NCI-H146 (cell line): ENCODE results near the gene SYNE2.
"Not testable (repeated sequence)": the region's sequence is repeated elsewhere in the genome, so short reads cannot be mapped to it uniquely, and the experiment has no call there.

Source experiments
- DNase-seq: peaks from one replicate; lab custom pipeline; 2025; lab: John Stamatoyannopoulos, UW

The SYNE2 gene

GRCh38 chr14:63852817-63853731 is at the start of gene SYNE2:
Gene SYNE2 (plus strand): TSS chr14:63853004. CDS start chr14:63909149, 56,145 bp downstream.
- DNase-seq = peak; percentile 71

- DNase-seq = not testable (repeated sequence)
These were observed 49.5 kb upstream of the SYNE2 start for GRCh38 chr14:63803221-63803791.

- DNase-seq = not testable (repeated sequence)
These were observed 46.7 kb upstream of the SYNE2 start for GRCh38 chr14:63806064-63806463.

GRCh38 chr14:63811692-63812091 is 41.1 kb upstream of the SYNE2 start:
- not testable (repeated sequence) for DNase-seq

GRCh38 chr14:63833728-63834127 is 19.1 kb upstream of the SYNE2 start:
- DNase-seq = no peak

GRCh38 chr14:63840981-63841380 is 11.8 kb upstream of the SYNE2 start:
- no peak for DNase-seq

- DNase-seq = no peak
These were observed 9.0 kb upstream of the SYNE2 start for GRCh38 chr14:63843796-63844195.

- no peak for DNase-seq
These were observed 3.9 kb upstream of the SYNE2 start for GRCh38 chr14:63848890-63849289.

- peak; percentile 49 for DNase-seq
These were observed 460 bp upstream of the SYNE2 start for GRCh38 chr14:63852271-63852816.

- peak; percentile 53 for DNase-seq
These were observed 1.1 kb downstream of the SYNE2 start for GRCh38 chr14:63853831-63854293.

- peak; percentile 13 for DNase-seq
These were observed 1.5 kb downstream of the SYNE2 start for GRCh38 chr14:63854330-63854729.

- no peak for DNase-seq
These were observed 2.5 kb downstream of the SYNE2 start for GRCh38 chr14:63855281-63855680.

- peak; percentile 10 for DNase-seq
These were observed 4.7 kb downstream of the SYNE2 start for GRCh38 chr14:63857466-63858030.

GRCh38 chr14:63860146-63860545 is 7.3 kb downstream of the SYNE2 start:
- no peak for DNase-seq

GRCh38 chr14:63862163-63862562 is 9.4 kb downstream of the SYNE2 start:
- DNase-seq = no peak

- DNase-seq = no peak
These were observed 10.2 kb downstream of the SYNE2 start for GRCh38 chr14:63863004-63863403.

- not testable (repeated sequence) for DNase-seq
These were observed 12.0 kb downstream of the SYNE2 start for GRCh38 chr14:63864775-63865174.

- DNase-seq = no peak
These were observed 15.4 kb downstream of the SYNE2 start for GRCh38 chr14:63867933-63868921.

GRCh38 chr14:63869940-63870752 is 17.3 kb downstream of the SYNE2 start:
- not testable (repeated sequence) for DNase-seq

- not testable (repeated sequence) for DNase-seq
These were observed 17.9 kb downstream of the SYNE2 start for GRCh38 chr14:63870753-63871037.

- peak; percentile 32 for DNase-seq
These were observed 21.4 kb downstream of the SYNE2 start for GRCh38 chr14:63874223-63874622.
